Thyroid gland (tissue), 4 donors: ENCODE data around the gene KAT5.
"Not testable (repeated sequence)": the region's sequence is repeated elsewhere in the genome, so short reads cannot be mapped to it uniquely, and the experiment has no call there.

ENCODE experiments used
- CTCF ChIP-seq, 6 experiments: fragments of 200-600 bp in 3 of 6; fragments of 450-650 bp in 3 of 6; sonication (generic) in 3 of 6; IDR thresholded peaks; one replicate each; pipeline ENCODE4 v1.5.1; 2016 to 2019; ENCODE audit warnings: antibody characterized with exemption in 6 of 6, mild to moderate bottlenecking in 2 of 6, inconsistent platforms in 1 of 6, moderate library complexity in 1 of 6
- POLR2A ChIP-seq, 2 donors: fragments of 450-650 bp; IDR thresholded peaks; one replicate each; pipeline ENCODE4 v1.6.1; 2017; ENCODE audit warnings: antibody characterized with exemption in 2 of 2, mild to moderate bottlenecking in 2 of 2, moderate library complexity in 1 of 2

GRCh38 chr11:65683480-65683879 lies 28.6 kb upstream of the KAT5 start:
- TF ChIP-seq POLR2A, CTCF (IDR thresholded peaks at IDR 0.05): not testable (repeated sequence)
